GM12878 (cell line): ENCODE results near the gene PIP5K1A. TPM values are rescaled to one million over a fixed set of nuclear protein-coding genes. Genes with fewer than 3 reads are reported as not detected.

Source experiments
- EED ChIP-seq: sonication (generic); IDR thresholded peaks from 2 replicates; pipeline ENCODE4 v1.6.1; 2016; ENCODE audit warnings: antibody characterized with exemption, low read depth
- EGR1 ChIP-seq, 2 experiments: IDR thresholded peaks; 1 replicate in 1 of 2; 2 replicates in 1 of 2; pipeline ENCODE4 v1.6.1; 2011 to 2012; ENCODE audit warnings: low read depth in 2 of 2, low read length in 2 of 2, borderline replicate concordance in 1 of 2, mild to moderate bottlenecking in 1 of 2, moderate library complexity in 1 of 2
- IKZF1 ChIP-seq: fragments of 450-650 bp; conservative IDR thresholded peaks from 2 replicates; pipeline ENCODE4 v1.6.1; 2017; ENCODE audit warnings: antibody characterized with exemption, mild to moderate bottlenecking
- IKZF2 ChIP-seq, 2 experiments: fragments of 450-650 bp; IDR thresholded peaks; 2 replicates each; pipeline ENCODE4 v1.6.1; 2017; ENCODE audit warnings: mild to moderate bottlenecking in 2 of 2, moderate library complexity in 2 of 2
- KDM1A ChIP-seq: fragments of 200-600 bp; sonication (generic); IDR thresholded peaks from 2 replicates; pipeline ENCODE4 v1.6.1; 2016; ENCODE audit warnings: borderline replicate concordance
- MEF2A ChIP-seq: IDR thresholded peaks from 2 replicates; pipeline ENCODE4 v1.6.1; 2011; ENCODE audit warnings: low read depth, mild to moderate bottlenecking, low read length, moderate library complexity; ENCODE audit not compliant: insufficient read depth
- MLLT1 ChIP-seq: fragments of 450-650 bp; IDR thresholded peaks from 2 replicates; pipeline ENCODE4 v1.6.1; 2016; ENCODE audit warnings: mild to moderate bottlenecking
- NBN ChIP-seq: fragments of 450-650 bp; IDR thresholded peaks from 2 replicates; pipeline ENCODE4 v1.6.1; 2016
- NFXL1 ChIP-seq: fragments of 450-650 bp; IDR thresholded peaks from 2 replicates; pipeline ENCODE4 v1.6.1; 2017; ENCODE audit warnings: antibody characterized with exemption, mild to moderate bottlenecking, borderline replicate concordance
- NR2C2 ChIP-seq: IDR thresholded peaks from 2 replicates; pipeline ENCODE4 v1.6.1; 2011; ENCODE audit warnings: borderline replicate concordance, low read depth; ENCODE audit not compliant: control insufficient read depth, insufficient read length
- PAX5 ChIP-seq: IDR thresholded peaks from 2 replicates; pipeline ENCODE4 v1.6.1; 2011; ENCODE audit warnings: low read depth, low read length, borderline replicate concordance
- POLR2A ChIP-seq: IDR thresholded peaks from 2 replicates; pipeline ENCODE4 v1.6.1; 2011; ENCODE audit warnings: low read depth, mild to moderate bottlenecking, low read length
- POLR2AphosphoS2 ChIP-seq: IDR thresholded peaks from 2 replicates; pipeline ENCODE4 v1.6.1; 2011; ENCODE audit warnings: low read depth, mild to moderate bottlenecking, low read length, improper control_type of control experiment, moderate library complexity
- POU2F2 ChIP-seq: IDR thresholded peaks from 3 replicates; pipeline ENCODE4 v1.6.1; 2011; ENCODE audit warnings: low read depth, mild to moderate bottlenecking, low read length, borderline replicate concordance
- RAD51 ChIP-seq: fragments of 450-650 bp; IDR thresholded peaks from 2 replicates; pipeline ENCODE4 v1.6.1; 2016; ENCODE audit warnings: moderate library complexity, mild to moderate bottlenecking, inconsistent platforms
- RCOR1 ChIP-seq: conservative IDR thresholded peaks from 2 replicates; pipeline ENCODE4 v1.6.1; 2012; ENCODE audit warnings: low read depth, low read length, improper control_type of control experiment
- SIX5 ChIP-seq: IDR thresholded peaks from 2 replicates; pipeline ENCODE4 v1.6.1; 2011; ENCODE audit warnings: mild to moderate bottlenecking, low read depth, low read length, moderate library complexity; ENCODE audit not compliant: severe bottlenecking
- SMAD5 ChIP-seq: IDR thresholded peaks from 2 replicates; pipeline ENCODE4 v1.6.1; 2016; ENCODE audit warnings: antibody characterized with exemption, low read depth
- SMARCA5 ChIP-seq: fragments of 450-650 bp; IDR thresholded peaks from 2 replicates; pipeline ENCODE4 v1.6.1; 2017; ENCODE audit warnings: mild to moderate bottlenecking
- SP1 ChIP-seq: IDR thresholded peaks from one replicate; pipeline ENCODE4 v1.6.1; 2011; ENCODE audit warnings: low read depth, low read length
- SREBF1 ChIP-seq: IDR thresholded peaks from 2 replicates; pipeline ENCODE4 v1.6.1; 2012; ENCODE audit warnings: mild to moderate bottlenecking, low read length
- TCF7 ChIP-seq: IDR thresholded peaks from 2 replicates; pipeline ENCODE4 v1.6.1; 2014; ENCODE audit warnings: antibody characterized with exemption, borderline replicate concordance
- USF2 ChIP-seq: IDR thresholded peaks from 2 replicates; pipeline ENCODE4 v1.6.1; 2011; ENCODE audit warnings: low read depth, low read length, improper control_type of control experiment, borderline replicate concordance
- WRNIP1 ChIP-seq: IDR thresholded peaks from 2 replicates; pipeline ENCODE4 v1.6.1; 2011; ENCODE audit warnings: low read depth, low read length, improper control_type of control experiment, borderline replicate concordance
- ZNF622 ChIP-seq: fragments of 450-650 bp; IDR thresholded peaks from 2 replicates; pipeline ENCODE4 v1.6.1; 2017; ENCODE audit warnings: mild to moderate bottlenecking, inconsistent platforms
- polyA plus RNA-seq, 11 experiments: library from polyadenylated mRNA; depleted of rRNA in 4 of 11; unstranded in 6 of 11; stranded (reverse) in 5 of 11; fragments of >200 nt; fragmentation: Nextera tagmentation in 4 of 11; fragmentation: Illumina TruSeq in 1 of 11; extraction: Ambion mirVana in 4 of 11; extraction: Trizol in 1 of 11; gene quantifications; 1 replicate in 1 of 11; 2 replicates in 10 of 11; pipeline versions ENCODE4 v1.2.1 to v1.2.3, GENCODE V29; 2011 to 2016; ENCODE audit warnings: inconsistent platforms in 2 of 11, missing spikeins in 2 of 11, low read depth in 1 of 11
- total RNA-seq, 4 experiments: library from RNA; depleted of rRNA in 3 of 4; stranded (reverse); fragments of >200 nt in 3 of 4; fragmentation: Illumina TruSeq in 1 of 4; extraction: Trizol in 1 of 4; gene quantifications; 2 replicates each; pipeline versions ENCODE4 v1.2.1 to v1.2.3, GENCODE V29; 2013 to 2021
- TF ChIP-seq, protein P1 (sequence below): fragments of 450-650 bp; formaldehyde crosslinking; IDR thresholded peaks from 2 replicates; pipeline ENCODE4 v1.4.0; 2020; ENCODE audit warnings: mild to moderate bottlenecking, moderate library complexity

PIP5K1A gene
- total and polyA plus RNA-seq, 10 of the 15 experiments (the other 5 are each of a cell fraction or from before 2014, with no cell fraction given) = 4.5 to 114 (median 51.5) TPM

- TF ChIP-seq USF2 = peak; percentile 97
- TF ChIP-seq WRNIP1 = no peak
- no peak for TF ChIP-seq NFXL1
- TF ChIP-seq SREBF1 = peak; percentile 37; the same call in 1 of the 2 replicates
- TF ChIP-seq TCF7 = no peak
- TF ChIP-seq, protein P1, sequence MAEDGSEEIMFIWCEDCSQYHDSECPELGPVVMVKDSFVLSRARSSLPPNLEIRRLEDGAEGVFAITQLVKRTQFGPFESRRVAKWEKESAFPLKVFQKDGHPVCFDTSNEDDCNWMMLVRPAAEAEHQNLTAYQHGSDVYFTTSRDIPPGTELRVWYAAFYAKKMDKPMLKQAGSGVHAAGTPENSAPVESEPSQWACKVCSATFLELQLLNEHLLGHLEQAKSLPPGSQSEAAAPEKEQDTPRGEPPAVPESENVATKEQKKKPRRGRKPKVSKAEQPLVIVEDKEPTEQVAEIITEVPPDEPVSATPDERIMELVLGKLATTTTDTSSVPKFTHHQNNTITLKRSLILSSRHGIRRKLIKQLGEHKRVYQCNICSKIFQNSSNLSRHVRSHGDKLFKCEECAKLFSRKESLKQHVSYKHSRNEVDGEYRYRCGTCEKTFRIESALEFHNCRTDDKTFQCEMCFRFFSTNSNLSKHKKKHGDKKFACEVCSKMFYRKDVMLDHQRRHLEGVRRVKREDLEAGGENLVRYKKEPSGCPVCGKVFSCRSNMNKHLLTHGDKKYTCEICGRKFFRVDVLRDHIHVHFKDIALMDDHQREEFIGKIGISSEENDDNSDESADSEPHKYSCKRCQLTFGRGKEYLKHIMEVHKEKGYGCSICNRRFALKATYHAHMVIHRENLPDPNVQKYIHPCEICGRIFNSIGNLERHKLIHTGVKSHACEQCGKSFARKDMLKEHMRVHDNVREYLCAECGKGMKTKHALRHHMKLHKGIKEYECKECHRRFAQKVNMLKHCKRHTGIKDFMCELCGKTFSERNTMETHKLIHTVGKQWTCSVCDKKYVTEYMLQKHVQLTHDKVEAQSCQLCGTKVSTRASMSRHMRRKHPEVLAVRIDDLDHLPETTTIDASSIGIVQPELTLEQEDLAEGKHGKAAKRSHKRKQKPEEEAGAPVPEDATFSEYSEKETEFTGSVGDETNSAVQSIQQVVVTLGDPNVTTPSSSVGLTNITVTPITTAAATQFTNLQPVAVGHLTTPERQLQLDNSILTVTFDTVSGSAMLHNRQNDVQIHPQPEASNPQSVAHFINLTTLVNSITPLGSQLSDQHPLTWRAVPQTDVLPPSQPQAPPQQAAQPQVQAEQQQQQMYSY (CRISPR knock-in tag) = no peak
- peak; percentile 50 for TF ChIP-seq IKZF1
- no peak for TF ChIP-seq RCOR1
- peak; percentile 64; the same call in 1 of the 2 replicates for TF ChIP-seq POLR2AphosphoS2
- 0 out of 2 replicates have a peak, but pooled peaks have one; percentile 31 for TF ChIP-seq PAX5
- no peak; the same call in 1 of the 2 replicates for TF ChIP-seq SMAD5
- TF ChIP-seq EGR1 (IDR thresholded peaks at IDR 0.05; ENCODE audit: borderline replicate concordance in 1 of 2, low read depth in 2 of 2, low read length in 2 of 2) = peak in 1 of 2 experiments; percentile 58; a peak in 1 of 3 replicates
- no peak for TF ChIP-seq KDM1A
- TF ChIP-seq MEF2A = no peak
- peak; percentile 86 for TF ChIP-seq POLR2A
- peak; percentile 11 to 38; a peak in 1 of 4 replicates for TF ChIP-seq IKZF2 (IDR thresholded peaks at IDR 0.05)
- TF ChIP-seq SMARCA5 = peak; percentile 45; the same call in 1 of the 2 replicates
- TF ChIP-seq MLLT1 = no peak
- peak; percentile 61; the same call in 1 of the 2 replicates for TF ChIP-seq NBN
- peak; percentile 98 for TF ChIP-seq RAD51
- TF ChIP-seq SP1 = peak; percentile 52
- TF ChIP-seq EED = peak; percentile 50
- TF ChIP-seq SIX5 = no peak
- no peak for TF ChIP-seq ZNF622
- no peak for TF ChIP-seq NR2C2
- 0 out of 3 replicates have a peak, but pooled peaks have one; percentile 44 for TF ChIP-seq POU2F2
Measured at GRCh38 chr1:151198254-151199127, at the start of gene PIP5K1A (continued).
